Cardiac muscle cell (in vitro differentiated cells and primary cell): Measurements from ENCODE around the gene HECTD2. TPM values are rescaled to one million over a fixed set of nuclear protein-coding genes. Genes with fewer than 3 reads are reported as not detected.
"Not testable (repeated sequence)": the region's sequence is repeated elsewhere in the genome, so short reads cannot be mapped to it uniquely, and the experiment has no call there.

Experiments used
- DNase-seq, 2 donors: peaks; one replicate each; pipeline versions ENCODE4 v3.0.0 to v3.0.0-alpha.2; 2010 to 2017; ENCODE audit warnings: low read depth in 1 of 2, low spot score in 1 of 2
- H3K27ac ChIP-seq: fragments of 200-600 bp; sonication (generic); 2 replicates; pipeline ENCODE4 v1.5.1; 2016
- H3K27me3 ChIP-seq: fragments of 200-600 bp; sonication (generic); 2 replicates; pipeline ENCODE4 v1.6.0; 2016; ENCODE audit warnings: control low read depth
- H3K36me3 ChIP-seq: fragments of 200-600 bp; sonication (generic); 2 replicates; pipeline ENCODE4 v1.5.1; 2016; ENCODE audit warnings: control low read depth
- H3K4me1 ChIP-seq: fragments of 200-600 bp; sonication (generic); 2 replicates; pipeline ENCODE4 v1.8.1; 2017; ENCODE audit warnings: low read depth, mild to moderate bottlenecking, mixed run types
- H3K4me3 ChIP-seq: fragments of 200-600 bp; sonication (generic); 2 replicates; pipeline ENCODE4 v1.5.1; 2016; ENCODE audit warnings: mild to moderate bottlenecking
- H3K9me3 ChIP-seq: fragments of 200-600 bp; sonication (generic); 2 replicates; pipeline ENCODE4 v1.5.1; 2017; ENCODE audit warnings: low read depth, mild to moderate bottlenecking, control low read depth
- CTCF ChIP-seq: IDR thresholded peaks from 2 replicates; pipeline ENCODE4 v1.5.1; 2012; ENCODE audit warnings: low read depth, mild to moderate bottlenecking, low read length
- polyA plus RNA-seq: library from polyadenylated mRNA; unstranded; fragments of >200 nt; fragmentation: Nextera tagmentation; extraction: Ambion mirVana; gene quantifications from 2 replicates; pipeline ENCODE4 v1.2.1, GENCODE V29; 2016
- total RNA-seq: library from RNA; depleted of rRNA; stranded (reverse); fragments of >200 nt; gene quantifications from 2 replicates; pipeline ENCODE4 v1.2.3, GENCODE V29; 2016

Gene HECTD2
- total and polyA plus RNA-seq, 2 experiments from 2014 or later: 6.7 to 8.5 TPM

- H3K27ac ChIP-seq: no peak overlapping the region
- DNase-seq: no peak
- no peak for TF ChIP-seq CTCF
- no peaks in the 10 kb centered on the region for H3K36me3 ChIP-seq
- no peaks in the 10 kb centered on the region for H3K27me3 ChIP-seq
- H3K4me3 ChIP-seq: no peak overlapping the region
- H3K9me3 ChIP-seq: no peaks in the 10 kb centered on the region
- peaks cover 6% of the 10 kb centered on the region for H3K4me1 ChIP-seq
These were observed 148.3 kb downstream of the HECTD2 start for GRCh38 chr10:91558473-91558872.

- Histone ChIP-seq H3K4me1 (peaks cover 13% of the 10 kb centered on the region), H3K27me3 (no peaks in the 10 kb centered on the region), H3K27ac (no peak overlapping the region), H3K36me3 (no peaks in the 10 kb centered on the region), H3K9me3 (no peaks in the 10 kb centered on the region), H3K4me3 (no peak overlapping the region)
- DNase-seq: no peak
- TF ChIP-seq CTCF: no peak
These were observed 149.0 kb downstream of the HECTD2 start for GRCh38 chr10:91559169-91559568.

GRCh38 chr10:91559750-91560149 lies 149.6 kb downstream of the HECTD2 start:
- H3K36me3 ChIP-seq: no peaks in the 10 kb centered on the region
- no peak for DNase-seq
- no peak for TF ChIP-seq CTCF
- no peaks in the 10 kb centered on the region for H3K9me3 ChIP-seq
- no peak overlapping the region for H3K4me3 ChIP-seq
- peaks cover 18% of the 10 kb centered on the region for H3K4me1 ChIP-seq
- H3K27ac ChIP-seq: no peak overlapping the region
- H3K27me3 ChIP-seq: no peaks in the 10 kb centered on the region

- peaks cover 29% of the 10 kb centered on the region for H3K4me1 ChIP-seq
- peak in 1 of 2 donors; percentile 89 for DNase-seq
These were observed 150.7 kb downstream of the HECTD2 start for GRCh38 chr10:91560827-91561226.

GRCh38 chr10:91562839-91563581 lies 152.9 kb downstream of the HECTD2 start:
- no peak for TF ChIP-seq CTCF
- no peaks in the 10 kb centered on the region for H3K36me3 ChIP-seq
- H3K9me3 ChIP-seq: no peaks in the 10 kb centered on the region
- H3K27ac ChIP-seq: no peak overlapping the region
- no peak overlapping the region for H3K4me3 ChIP-seq
- H3K27me3 ChIP-seq: no peaks in the 10 kb centered on the region
- no peak for DNase-seq
- H3K4me1 ChIP-seq: peaks cover 30% of the 10 kb centered on the region

More at GRCh38 chr10:91560827-91561226, 150.7 kb downstream of the HECTD2 start:
- not testable (repeated sequence) for H3K9me3 ChIP-seq, H3K4me3 ChIP-seq, H3K27me3 ChIP-seq, H3K27ac ChIP-seq, H3K36me3 ChIP-seq

- Histone ChIP-seq H3K4me3 (no peak overlapping the region), H3K9me3 (no peaks in the 10 kb centered on the region), H3K27ac (peak overlapping the region; percentile 79), H3K27me3 (no peaks in the 10 kb centered on the region), H3K4me1 (peaks cover 30% of the 10 kb centered on the region), H3K36me3 (no peaks in the 10 kb centered on the region)
- TF ChIP-seq CTCF: no peak
- DNase-seq: no peak
These were observed 153.9 kb downstream of the HECTD2 start for GRCh38 chr10:91564026-91564425.

Other genes with a start within 250 kb of the HECTD2 start
- gene PCGF5, start 189.7 kb upstream of the HECTD2 start, total RNA-seq: 13.8 and 19.8 TPM in 2 replicates
- gene PCGF5, start 189.7 kb upstream of the HECTD2 start, polyA plus RNA-seq: 16.4 and 39.3 TPM in 2 replicates
- gene PPP1R3C, start 222.7 kb downstream of the HECTD2 start, total RNA-seq: 51.7 and 90.7 TPM in 2 replicates
- gene PPP1R3C, start 222.7 kb downstream of the HECTD2 start, polyA plus RNA-seq: 52.1 and 81.4 TPM in 2 replicates